HG03571 (cell line): ENCODE measurements around the gene FOXK2.
A peak's percentile ranks its signal among the peaks of the same experiment; 100 is the strongest.
"Not testable (repeated sequence)": the region's sequence is repeated elsewhere in the genome, so short reads cannot be mapped to it uniquely, and the experiment has no call there.

Experiments used
- ATAC-seq: cut with Tn5 transposase; IDR thresholded peaks from one replicate; pipeline ENCODE4 v1.9.1; 2021; ENCODE audit not compliant: unreplicated experiment

The FOXK2 gene

GRCh38 chr17:82528484-82529265 lies 9.1 kb downstream of the FOXK2 start:
- ATAC-seq: no peak

- ATAC-seq: no peak
Observed at GRCh38 chr17:82529914-82530300, 10.4 kb downstream of the FOXK2 start.

DNA sequence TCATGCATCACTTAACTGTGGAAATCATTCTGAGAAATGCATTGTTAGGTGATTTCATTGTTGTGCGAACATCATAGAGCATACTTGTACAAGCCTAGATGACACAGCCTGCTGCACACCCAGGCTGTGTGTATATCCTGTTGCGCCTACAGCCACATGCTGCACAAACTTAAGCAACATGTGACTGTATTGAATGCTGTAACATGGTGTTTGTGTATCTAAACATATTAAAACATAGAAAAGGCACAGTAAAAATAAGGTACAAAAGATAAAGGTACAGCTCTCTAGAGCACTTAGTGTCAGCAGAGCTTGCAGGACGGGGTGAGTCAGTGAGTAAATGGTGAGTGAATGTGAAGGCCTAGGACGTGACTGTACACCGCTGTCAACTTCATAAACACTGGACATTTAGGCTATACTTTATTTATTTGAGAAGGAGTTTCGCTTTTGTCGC lies 11.9 kb downstream of the FOXK2 start:
- ATAC-seq: no peak

DNA sequence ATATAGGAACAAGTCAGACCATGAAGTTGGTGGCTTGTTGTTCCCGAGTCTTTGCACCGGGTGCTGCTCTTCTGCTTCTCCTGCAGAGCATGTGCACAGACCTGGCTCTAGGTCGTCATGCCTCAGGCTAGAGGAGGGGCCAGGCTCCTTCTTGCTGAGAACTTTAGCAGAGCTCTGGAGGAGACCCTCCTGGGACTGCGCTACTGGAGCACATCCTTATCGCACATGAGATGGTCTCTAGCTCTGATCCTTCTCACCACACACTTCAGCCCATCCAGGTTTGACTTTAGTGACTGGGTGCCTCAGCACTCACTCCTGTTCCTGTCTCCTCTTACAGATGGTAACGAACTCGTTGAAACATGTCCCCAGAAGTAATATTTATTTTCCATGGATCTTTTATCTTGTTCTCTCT lies 14.9 kb downstream of the FOXK2 start:
- no peak for ATAC-seq

DNA sequence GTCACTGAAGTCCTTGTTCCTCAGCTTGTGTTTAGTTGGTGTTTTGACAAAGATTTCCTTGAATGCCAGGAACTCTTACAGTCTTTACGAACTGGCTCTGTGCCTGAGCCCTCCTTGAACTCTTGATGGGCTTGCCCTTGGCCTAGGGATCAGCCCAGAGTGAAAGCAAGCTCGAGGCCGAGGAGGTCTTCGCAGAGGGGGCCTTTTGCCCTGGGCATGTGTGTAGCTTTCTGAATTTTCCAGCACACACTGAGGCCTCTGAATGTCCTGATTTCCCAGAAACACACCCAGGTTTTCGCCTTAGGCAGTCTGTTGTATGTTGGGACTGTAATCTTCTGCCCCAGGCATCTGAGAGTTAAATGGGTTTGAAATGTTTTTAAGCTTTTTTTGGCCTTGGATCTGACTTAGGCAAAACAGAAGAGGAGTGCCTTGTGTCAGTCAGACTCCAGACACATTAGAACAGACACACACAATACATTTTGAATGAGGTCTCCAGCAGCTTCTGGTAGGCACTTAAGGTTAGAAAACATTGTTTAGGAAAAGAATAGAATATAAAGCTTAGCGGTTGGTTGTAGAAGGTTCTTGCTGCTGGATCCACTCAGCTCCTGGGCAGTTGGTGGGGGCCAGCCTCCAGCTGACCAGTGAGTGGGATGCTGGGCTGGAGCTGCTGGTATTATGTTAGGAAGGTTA lies 17.1 kb downstream of the FOXK2 start:
- no peak for ATAC-seq

- not testable (repeated sequence) for ATAC-seq
Observed at GRCh38 chr17:82537228-82537627, 17.7 kb downstream of the FOXK2 start.

DNA sequence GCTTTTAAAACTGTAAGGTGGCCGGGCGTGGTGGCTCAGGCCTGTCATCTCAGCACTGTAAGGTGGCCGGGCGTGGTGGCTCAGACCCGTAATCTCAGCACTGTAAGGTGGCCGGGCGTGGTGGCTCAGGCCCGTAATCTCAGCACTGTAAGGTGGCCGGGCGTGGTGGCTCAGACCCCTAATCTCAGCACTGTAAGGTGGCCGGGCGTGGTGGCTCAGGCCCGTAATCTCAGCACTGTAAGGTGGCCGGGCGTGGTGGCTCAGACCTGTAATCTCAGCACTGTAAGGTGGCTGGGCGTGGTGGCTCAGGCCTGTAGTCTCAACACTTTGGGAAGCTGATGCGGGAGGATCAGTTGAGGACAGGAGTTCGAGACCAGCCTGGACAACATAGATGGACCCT lies 19.5 kb downstream of the FOXK2 start:
- not testable (repeated sequence) for ATAC-seq

DNA sequence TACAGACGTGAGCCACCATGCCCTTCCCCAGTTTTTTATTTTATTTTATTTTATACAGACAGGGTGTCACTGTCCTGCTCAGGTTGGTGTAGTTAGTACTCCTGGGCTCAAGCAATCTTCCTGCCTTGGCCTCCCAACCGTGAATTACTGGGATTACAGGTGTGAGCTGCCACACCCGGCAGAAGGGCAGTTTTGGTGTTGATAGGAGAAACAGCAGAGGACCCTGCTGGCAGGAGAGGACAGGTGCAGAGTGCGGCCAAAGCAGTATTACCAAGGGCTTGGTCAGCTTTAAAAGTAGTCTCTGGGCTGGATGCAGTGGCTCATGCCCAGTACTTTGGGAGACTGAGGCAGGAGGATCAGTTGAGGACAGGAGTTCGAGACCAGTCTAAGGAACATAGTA lies 22.9 kb downstream of the FOXK2 start:
- no peak for ATAC-seq

GRCh38 chr17:82544431-82545070 lies 25.0 kb downstream of the FOXK2 start:
- no peak for ATAC-seq

GRCh38 chr17:82545071-82545462 lies 25.5 kb downstream of the FOXK2 start:
- no peak for ATAC-seq

- no peak for ATAC-seq
Observed at GRCh38 chr17:82547981-82548380, 28.4 kb downstream of the FOXK2 start.

GRCh38 chr17:82548681-82549303 lies 29.3 kb downstream of the FOXK2 start:
- no peak for ATAC-seq

DNA sequence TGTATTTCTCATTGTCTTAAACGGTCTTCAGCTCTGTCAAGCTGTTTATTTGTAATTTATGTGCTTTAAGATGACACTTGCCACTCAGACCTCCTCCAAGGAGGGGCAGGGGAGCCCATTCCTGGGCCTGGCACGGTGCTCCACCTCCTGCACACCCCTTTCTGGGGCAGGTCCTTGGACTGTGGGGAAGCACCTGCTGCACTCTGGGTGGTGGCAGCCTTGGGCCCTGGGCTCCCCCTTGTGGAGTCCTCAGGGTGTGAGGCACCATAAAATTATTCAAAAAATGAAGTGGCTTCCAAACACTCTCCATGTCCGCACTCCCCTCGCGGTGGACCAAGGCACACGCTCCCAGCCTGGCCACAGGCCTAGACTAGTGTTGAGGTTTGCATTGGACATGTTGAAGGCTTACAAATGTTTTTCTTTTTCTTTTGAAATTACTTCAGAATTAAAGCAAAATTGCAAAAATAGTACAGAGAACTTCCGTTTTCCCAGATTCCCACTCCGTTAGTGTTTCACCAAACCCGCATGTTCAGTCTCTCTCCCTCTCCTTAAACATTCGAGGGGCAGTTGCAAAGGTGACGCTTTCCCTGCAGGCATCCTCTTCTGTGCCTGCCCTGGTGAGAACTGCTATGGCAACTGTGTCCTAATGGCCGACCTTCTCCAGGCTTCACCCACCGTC lies 32.4 kb downstream of the FOXK2 start:
- peak; percentile 52 for ATAC-seq

DNA sequence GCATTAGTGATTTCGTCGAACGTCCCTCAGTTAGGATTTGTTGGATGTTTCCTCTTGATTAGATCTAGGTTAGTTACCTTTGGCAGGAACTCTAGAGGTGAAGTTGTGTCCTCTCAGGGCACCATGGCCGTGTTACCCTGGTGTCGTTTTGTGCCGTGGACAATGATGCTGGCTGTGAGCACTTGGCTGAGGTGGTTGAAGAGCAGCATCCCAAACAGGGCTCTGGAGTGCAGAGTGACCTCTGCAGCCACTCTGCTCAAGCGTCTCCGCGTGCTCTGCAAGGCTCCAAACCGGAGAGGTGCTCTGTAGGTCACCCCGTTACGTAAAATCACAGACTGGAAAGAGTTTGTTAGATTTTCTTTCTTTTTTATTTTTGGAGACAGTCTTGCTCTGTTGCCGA lies 33.0 kb downstream of the FOXK2 start:
- no peak for ATAC-seq

DNA sequence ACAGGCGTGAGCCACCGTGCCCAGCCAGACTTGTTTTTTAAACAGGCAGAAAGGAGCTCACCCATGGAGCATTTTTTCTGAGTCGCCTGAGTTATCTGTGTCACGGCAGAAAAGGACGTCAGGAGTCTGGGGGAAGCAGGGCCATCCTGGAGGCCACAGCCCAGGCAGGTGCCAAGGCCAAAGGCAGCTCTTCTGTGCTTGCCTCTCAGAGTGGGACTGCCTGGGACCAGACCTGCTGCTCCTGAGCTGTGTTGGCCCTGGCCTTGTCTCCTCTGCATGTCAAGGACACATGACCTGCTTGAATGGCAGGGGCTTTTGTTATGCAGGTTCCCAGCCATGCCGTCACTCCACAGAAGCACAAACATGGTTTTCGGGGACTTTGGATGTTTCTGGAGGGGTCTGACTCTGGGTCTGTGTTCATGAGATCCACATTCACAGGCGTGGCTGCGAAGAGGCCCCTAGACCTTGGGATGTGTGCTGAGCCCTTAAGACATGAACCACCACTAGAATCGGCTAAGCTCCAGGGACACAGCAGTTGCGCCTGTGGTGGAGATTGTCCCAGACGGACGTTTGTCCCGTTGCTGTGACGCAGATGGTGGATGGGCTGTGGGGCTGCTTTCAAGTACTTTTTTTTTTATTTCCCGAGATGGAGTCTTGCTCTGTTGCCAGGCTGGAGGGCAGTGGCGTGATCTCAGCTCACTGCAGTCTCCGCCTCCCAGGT lies 33.8 kb downstream of the FOXK2 start:
- ATAC-seq: no peak

GRCh38 chr17:82557510-82557909 lies 38.0 kb downstream of the FOXK2 start:
- not testable (repeated sequence) for ATAC-seq

- no peak for ATAC-seq
Observed at GRCh38 chr17:82559566-82560251, 40.2 kb downstream of the FOXK2 start.

DNA sequence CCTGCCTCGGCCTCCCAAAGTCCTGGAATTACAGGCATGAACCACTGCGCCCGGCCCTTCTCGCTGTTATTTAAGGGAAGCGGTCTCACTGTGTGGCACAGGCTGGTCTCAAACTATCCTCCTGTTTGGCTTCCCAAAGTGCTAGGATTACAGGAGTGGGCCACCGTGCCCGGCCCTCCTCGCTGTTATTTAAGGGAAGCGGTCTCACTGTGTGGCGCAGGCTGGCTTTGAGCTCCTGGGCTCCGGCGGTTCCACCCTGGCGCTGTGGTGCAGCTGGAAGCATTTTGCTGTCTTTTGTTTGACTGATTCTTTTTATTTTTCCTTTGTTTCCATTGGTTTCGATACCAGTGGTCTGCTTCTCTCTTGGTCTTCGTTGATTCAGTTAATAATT lies 40.7 kb downstream of the FOXK2 start:
- ATAC-seq: no peak

GRCh38 chr17:82560802-82561428 lies 41.4 kb downstream of the FOXK2 start:
- ATAC-seq: no peak
